Measurements from ENCODE around the gene SMLR1.
"Not testable (repeated sequence)": the region's sequence is repeated elsewhere in the genome, so short reads cannot be mapped to it uniquely, and the experiment has no call there.

The SMLR1 gene

GRCh38 chr6:130794010-130794697 is 33.1 kb upstream of the SMLR1 start:
- no peak for TF ChIP-seq CTCF (IDR thresholded peaks at IDR 0.05; ENCODE audit: poor library complexity, severe bottlenecking)
- Histone ChIP-seq H3K36me3 (ENCODE audit: low read depth) (no peaks in the 10 kb centered on the region), H3K4me3 (ENCODE audit: severe bottlenecking) (no peak overlapping the region), H3K4me1 (ENCODE audit: insufficient read depth, poor library complexity, severe bottlenecking) (no peaks in the 10 kb centered on the region), H3K9me3 (ENCODE audit: severe bottlenecking) (no peaks in the 10 kb centered on the region), H3K27me3 (ENCODE audit: insufficient read depth, poor library complexity, severe bottlenecking) (no peaks in the 10 kb centered on the region), H3K27ac (ENCODE audit: poor library complexity, severe bottlenecking) (no peak overlapping the region)
- DNase-seq (ENCODE audit: low spot score) = no peak
- no peak for ATAC-seq (ENCODE audit: low read depth)

- ATAC-seq (ENCODE audit: low read depth) (no peak), DNase-seq (ENCODE audit: low spot score) (no peak)
- Histone ChIP-seq H3K27me3 (ENCODE audit: insufficient read depth, poor library complexity, severe bottlenecking) (no peaks in the 10 kb centered on the region), H3K4me3 (ENCODE audit: severe bottlenecking) (no peak overlapping the region), H3K9me3 (ENCODE audit: severe bottlenecking) (no peaks in the 10 kb centered on the region), H3K4me1 (ENCODE audit: insufficient read depth, poor library complexity, severe bottlenecking) (no peaks in the 10 kb centered on the region), H3K27ac (ENCODE audit: poor library complexity, severe bottlenecking) (no peak overlapping the region), H3K36me3 (ENCODE audit: low read depth) (no peaks in the 10 kb centered on the region)
- no peak for TF ChIP-seq CTCF (IDR thresholded peaks at IDR 0.05; ENCODE audit: poor library complexity, severe bottlenecking)
Measured at GRCh38 chr6:130794738-130795137, 32.5 kb upstream of the SMLR1 start.

GRCh38 chr6:130796313-130796905 is 30.8 kb upstream of the SMLR1 start:
- Histone ChIP-seq H3K9me3 (ENCODE audit: severe bottlenecking) (no peaks in the 10 kb centered on the region), H3K4me3 (ENCODE audit: severe bottlenecking) (no peak overlapping the region), H3K4me1 (ENCODE audit: insufficient read depth, poor library complexity, severe bottlenecking) (no peaks in the 10 kb centered on the region), H3K36me3 (ENCODE audit: low read depth) (no peaks in the 10 kb centered on the region), H3K27ac (ENCODE audit: poor library complexity, severe bottlenecking) (no peak overlapping the region), H3K27me3 (ENCODE audit: insufficient read depth, poor library complexity, severe bottlenecking) (no peaks in the 10 kb centered on the region)
- no peak for TF ChIP-seq CTCF (IDR thresholded peaks at IDR 0.05; ENCODE audit: poor library complexity, severe bottlenecking)
- ATAC-seq (ENCODE audit: low read depth) = peak; percentile 83
- no peak for DNase-seq (ENCODE audit: low spot score)

GRCh38 chr6:130797061-130797460 is 30.1 kb upstream of the SMLR1 start:
- no peak for ATAC-seq (ENCODE audit: low read depth)

DNA sequence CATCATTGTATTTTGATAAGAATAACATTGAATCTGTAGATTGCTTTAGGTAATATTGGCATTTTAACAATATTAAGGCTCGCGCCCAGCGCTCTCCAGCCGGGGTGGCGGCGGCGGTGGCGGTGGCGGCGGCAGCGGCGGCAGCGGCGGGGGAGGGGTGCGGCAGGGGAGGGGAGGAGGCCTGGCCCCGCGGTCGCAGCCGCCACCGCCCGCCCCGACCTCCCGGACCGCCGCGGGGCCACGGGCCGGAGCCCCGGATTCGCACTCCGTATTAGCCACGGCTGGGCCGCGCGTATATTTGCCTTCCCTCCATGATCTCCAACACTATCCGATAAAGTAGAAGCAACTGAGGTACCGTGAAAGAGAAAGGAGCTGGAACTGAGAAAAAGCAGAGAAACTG is 25.8 kb upstream of the SMLR1 start:
- not testable (repeated sequence) for H3K4me3 ChIP-seq (ENCODE audit: severe bottlenecking); H3K27me3 ChIP-seq (ENCODE audit: insufficient read depth, poor library complexity, severe bottlenecking); H3K27ac ChIP-seq (ENCODE audit: poor library complexity, severe bottlenecking); H3K36me3 ChIP-seq (ENCODE audit: low read depth); ATAC-seq (ENCODE audit: low read depth); H3K9me3 ChIP-seq (ENCODE audit: severe bottlenecking); H3K4me1 ChIP-seq (ENCODE audit: insufficient read depth, poor library complexity, severe bottlenecking); DNase-seq (ENCODE audit: low spot score)

More at GRCh38 chr6:130797061-130797460, 30.1 kb upstream of the SMLR1 start:
- TF ChIP-seq CTCF (IDR thresholded peaks at IDR 0.05; ENCODE audit: poor library complexity, severe bottlenecking) = no peak
- H3K27ac ChIP-seq (ENCODE audit: poor library complexity, severe bottlenecking) = no peak overlapping the region
- H3K4me3 ChIP-seq (ENCODE audit: severe bottlenecking) = no peak overlapping the region
- H3K4me1 ChIP-seq (ENCODE audit: insufficient read depth, poor library complexity, severe bottlenecking) = no peaks in the 10 kb centered on the region
- DNase-seq (ENCODE audit: low spot score) = no peak
- H3K9me3 ChIP-seq (ENCODE audit: severe bottlenecking) = no peaks in the 10 kb centered on the region
- H3K36me3 ChIP-seq (ENCODE audit: low read depth) = no peaks in the 10 kb centered on the region
- no peaks in the 10 kb centered on the region for H3K27me3 ChIP-seq (ENCODE audit: insufficient read depth, poor library complexity, severe bottlenecking)
